ENCODE results near the gene ATF2. TPM values are rescaled to one million over a fixed set of nuclear protein-coding genes. Genes with fewer than 3 reads are reported as not detected.

ATF2 gene
- total and polyA plus RNA-seq, 2 of the 8 experiments (the other 6 are each of a cell fraction or from before 2014, with no cell fraction given), result 31.2 to 46.5 TPM

- H2BK12ac ChIP-seq (ENCODE audit: low read depth, low read length), result no peak overlapping the region
- no peak overlapping the region for H4K91ac ChIP-seq (replicated peaks; ENCODE audit: insufficient read length, low read length)
- no peak overlapping the region for H3K56ac ChIP-seq (replicated peaks; ENCODE audit: insufficient read length, low read depth, low read length)
- POLR2A ChIA-PET (ENCODE audit: partially characterized antibody), result no interaction called here
- H3K36me3 ChIP-seq (ENCODE audit: control insufficient read depth in 2 of 4, insufficient read depth in 4 of 4, low read length in 3 of 4), result peaks cover 0 to 22% (median 12%) of the 10 kb centered on the region in 4 experiments; a peak in 6 of 8 replicates
- H2BK5ac ChIP-seq (ENCODE audit: low read depth, low read length), result no peak overlapping the region
- H2AK5ac ChIP-seq (ENCODE audit: low read depth, low read length), result no peak overlapping the region
- no peak overlapping the region for H3K4me3 ChIP-seq (ENCODE audit: extremely low read depth in 1 of 4, insufficient read depth in 2 of 4, low read depth in 3 of 4, low read length in 4 of 4)
- CTCF ChIA-PET (ENCODE audit: partially characterized antibody), result interaction anchor here (0.6 to 1.2 kb wide), 4 partner anchors 10 to 327 kb away, joined by 3 to 4 read pairs (median 4); no protein-coding TSS in a partner anchor
- H3K9me3 ChIP-seq (ENCODE audit: insufficient read depth in 2 of 2, low read depth in 1 of 2, low read length in 1 of 2), result peaks cover 0 to 9% of the 10 kb centered on the region in 2 experiments; a peak in 2 of 4 replicates
- H4K20me1 ChIP-seq (replicated peaks in 1 of 2; ENCODE audit: control insufficient read depth in 1 of 2, insufficient read depth in 2 of 2, low read length in 2 of 2), result peaks cover 0 to 2% of the 10 kb centered on the region in 2 experiments
- no peak overlapping the region for H3K23ac ChIP-seq (ENCODE audit: insufficient read length)
- H2BK20ac ChIP-seq (ENCODE audit: low read length), result no peak overlapping the region
- WGBS, 2 experiments (ENCODE audit: extremely low coverage in 1 of 2, insufficient coverage in 1 of 2, insufficient read length in 1 of 2, insufficient replicate concordance in 2 of 2, low coverage in 1 of 2, low lambda C conversion rate in 2 of 2, missing lambda C conversion rate in 1 of 2), result 95% methylated on average over 1 of the region's 1 CpG; no CpG with 5 or more reads in 1 of the 2 experiments
- no peak overlapping the region for H3K27ac ChIP-seq (ENCODE audit: low read depth, low read length)
- H3K4me1 ChIP-seq (replicated peaks in 1 of 4; ENCODE audit: control insufficient read depth in 3 of 4, insufficient read depth in 4 of 4, low read length in 3 of 4), result no peaks in the 10 kb centered on the region
- H3K79me1 ChIP-seq (ENCODE audit: low read depth, low read length), result no peaks in the 10 kb centered on the region
- H3K4ac ChIP-seq (replicated peaks; ENCODE audit: insufficient read length, low read depth, low read length), result no peak overlapping the region
- no peak overlapping the region for H2BK120ac ChIP-seq (replicated peaks; ENCODE audit: low read depth, low read length)
- FAIRE-seq (no peak), DNase-seq (ENCODE audit: low read depth in 1 of 2, low spot score in 2 of 2) (no peak)
- no peaks in the 10 kb centered on the region for H3K27me3 ChIP-seq (replicated peaks in 1 of 4; ENCODE audit: control insufficient read depth in 3 of 4, extremely low read depth in 1 of 4, insufficient read depth in 3 of 4, low read length in 3 of 4)
- H3K14ac ChIP-seq (ENCODE audit: insufficient read length), result no peak overlapping the region
- H2BK15ac ChIP-seq (ENCODE audit: low read length), result no peak overlapping the region
- no peaks in the 10 kb centered on the region for H3K23me2 ChIP-seq (ENCODE audit: low read depth, low read length)
- no peak overlapping the region for H3K4me2 ChIP-seq (ENCODE audit: insufficient read depth in 1 of 2, low read depth in 2 of 2, low read length in 2 of 2)
- H4K8ac ChIP-seq (ENCODE audit: extremely low read depth, insufficient read depth, low read length), result no peak overlapping the region
- no peak overlapping the region for H2AFZ ChIP-seq (ENCODE audit: low read length)
- no peak overlapping the region for H3K18ac ChIP-seq (ENCODE audit: extremely low read depth, low read length)
- H3K79me2 ChIP-seq (ENCODE audit: control insufficient read depth in 1 of 2, insufficient read depth in 2 of 2, low read length in 2 of 2), result no peaks in the 10 kb centered on the region
- no peak overlapping the region for H3K9ac ChIP-seq (replicated peaks in 1 of 4; ENCODE audit: extremely low read depth in 1 of 4, low read depth in 3 of 4, low read length in 3 of 4)
- no peak overlapping the region for H4K5ac ChIP-seq (ENCODE audit: insufficient read length, low read depth, low read length)
- no peak for TF ChIP-seq E2F6 (IDR thresholded peaks at IDR 0.05)
- no peak for TF ChIP-seq CTCF (IDR thresholded peaks at IDR 0.05; ENCODE audit: control extremely low read depth in 1 of 3, insufficient read depth in 1 of 3, low read depth in 1 of 3, low read length in 3 of 3)
- no peak for TF ChIP-seq RXRA (IDR thresholded peaks at IDR 0.05; ENCODE audit: insufficient read depth, low read depth, low read length)
- no peak for TF ChIP-seq CTBP2 (IDR thresholded peaks at IDR 0.05; ENCODE audit: borderline replicate concordance, insufficient read depth, insufficient read length, low read length)
- no peak for TF ChIP-seq GABPA (IDR thresholded peaks at IDR 0.05; ENCODE audit: borderline replicate concordance, insufficient read depth, low read length)
- no peak for TF ChIP-seq BRCA1 (IDR thresholded peaks at IDR 0.05; ENCODE audit: low read depth, low read length)
- TF ChIP-seq RAD21 (IDR thresholded peaks at IDR 0.05 in 1 of 2, conservative IDR thresholded peaks at IDR 0.05 in 1 of 2; ENCODE audit: low read depth in 2 of 2, low read length in 2 of 2), result no peak
- no peak for TF ChIP-seq TCF12 (IDR thresholded peaks at IDR 0.05; ENCODE audit: low read depth, low read length)
- TF ChIP-seq SAP30 (IDR thresholded peaks at IDR 0.05; ENCODE audit: insufficient read depth, insufficient replicate concordance, low read length), result no peak
These were observed 64.8 kb downstream of the ATF2 start for GRCh38 chr2:175103191-175103590.
